ENCODE results near the gene COPG2.
A peak's percentile ranks its signal among the peaks of the same experiment; 100 is the strongest.

Gene COPG2

DNA sequence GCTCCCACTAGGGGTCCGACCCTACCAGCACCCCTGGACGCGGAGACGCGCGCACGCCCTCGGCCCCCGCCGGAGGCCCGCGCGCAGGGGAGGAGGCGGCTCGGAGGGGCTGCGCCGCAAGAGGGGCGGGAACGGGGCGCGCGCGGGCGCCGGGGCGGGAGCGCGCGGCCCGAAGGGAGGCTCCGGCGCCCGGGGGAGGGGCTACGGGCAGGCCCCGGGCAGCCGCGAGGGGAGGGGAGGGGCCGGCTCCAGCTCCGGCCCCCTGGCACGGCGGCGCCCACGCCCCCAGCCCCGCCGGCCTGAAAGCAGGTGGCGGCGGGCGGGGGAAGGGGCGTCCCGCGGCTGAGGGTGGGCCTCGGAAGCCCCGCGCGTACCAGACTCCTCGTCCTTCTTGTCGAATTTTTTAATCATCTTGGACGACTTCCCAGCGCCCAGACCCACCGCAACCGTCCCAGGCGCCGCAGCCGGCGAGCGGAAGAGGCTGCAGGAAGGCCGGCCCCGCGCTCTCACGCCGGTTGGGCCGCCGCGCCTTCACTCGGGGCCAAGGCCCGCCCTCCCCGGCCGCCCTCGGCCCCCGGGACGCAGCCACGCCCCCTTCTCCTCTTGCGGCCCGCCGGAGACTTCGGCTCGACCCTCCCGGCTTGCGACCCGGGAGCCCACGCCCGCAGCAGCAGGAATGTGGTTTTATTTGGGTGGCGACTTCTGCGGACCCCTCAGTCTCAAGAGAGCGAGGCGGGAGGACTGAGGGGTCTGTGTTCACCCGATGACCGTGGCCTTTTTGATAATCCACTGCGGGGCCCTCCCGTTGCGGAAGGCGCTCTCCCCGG, at the start of gene COPG2:
Gene COPG2, minus strand, starts transcription at position 491 of the 827 bp plus-strand sequence. Its CDS starts 80 bp downstream, at position 411.
- DNase-seq (ENCODE audit: insufficient read length, low spot score) (peak; percentile 76), FAIRE-seq (no peak)
- TF ChIP-seq CTCF (IDR thresholded peaks at IDR 0.05; ENCODE audit: insufficient read depth, missing control alignments), result no peak

DNA sequence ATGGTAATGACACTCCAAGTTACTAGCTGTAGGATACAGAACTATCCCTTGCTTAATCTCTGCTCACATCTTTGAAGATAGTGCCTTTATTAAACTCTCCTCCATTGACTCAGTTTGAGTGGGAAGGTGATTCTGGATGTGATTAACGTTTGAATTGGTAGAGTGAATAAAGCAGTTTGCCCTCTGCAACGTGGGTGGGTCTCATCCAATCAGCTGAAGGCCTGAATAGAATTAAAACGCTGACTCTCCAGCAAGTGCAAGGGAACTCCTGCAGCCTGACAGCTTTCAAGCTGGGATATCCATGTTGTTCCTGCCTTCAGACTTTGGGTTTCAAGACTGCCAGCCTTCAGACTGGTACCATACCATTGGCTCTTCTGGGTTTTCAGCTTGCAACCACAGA, 43.9 kb upstream of the COPG2 start:
- TF ChIP-seq CTCF (IDR thresholded peaks at IDR 0.05; ENCODE audit: insufficient read depth, missing control alignments), result no peak
- DNase-seq (ENCODE audit: insufficient read length, low spot score) (no peak), FAIRE-seq (no peak)

- DNase-seq (ENCODE audit: insufficient read length, low spot score), result no peak
- no peak for FAIRE-seq
- no peak for TF ChIP-seq CTCF (IDR thresholded peaks at IDR 0.05; ENCODE audit: insufficient read depth, missing control alignments)
These were observed 40.2 kb upstream of the COPG2 start for GRCh38 chr7:130708766-130709165.

DNA sequence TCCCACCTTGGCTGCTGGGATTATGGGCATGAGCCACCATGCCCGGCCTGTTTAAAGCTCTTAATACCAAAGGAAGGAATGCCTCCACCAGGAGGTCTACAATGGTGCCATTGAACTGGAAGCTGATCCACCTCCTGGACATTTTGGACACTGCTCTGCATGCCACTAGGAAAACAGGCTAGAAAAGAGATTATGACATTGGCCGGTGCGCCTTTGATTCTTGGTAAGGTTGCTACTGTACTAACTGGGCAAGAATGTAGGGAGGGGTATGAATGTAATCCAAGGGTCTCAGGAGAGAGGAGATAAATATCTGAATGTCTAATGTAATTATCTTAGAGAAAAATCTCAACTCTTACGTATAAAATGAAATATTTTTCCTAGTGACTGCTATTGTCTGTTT, 39.5 kb upstream of the COPG2 start:
- FAIRE-seq (no peak), DNase-seq (ENCODE audit: insufficient read length, low spot score) (no peak)
- TF ChIP-seq CTCF (IDR thresholded peaks at IDR 0.05; ENCODE audit: insufficient read depth, missing control alignments), result no peak

GRCh38 chr7:130703851-130704250, 35.3 kb upstream of the COPG2 start:
- no peak for DNase-seq (ENCODE audit: insufficient read length, low spot score)
- FAIRE-seq, result no peak
- TF ChIP-seq CTCF (IDR thresholded peaks at IDR 0.05; ENCODE audit: insufficient read depth, missing control alignments), result no peak

- FAIRE-seq (no peak), DNase-seq (ENCODE audit: insufficient read length, low spot score) (no peak)
- no peak for TF ChIP-seq CTCF (IDR thresholded peaks at IDR 0.05; ENCODE audit: insufficient read depth, missing control alignments)
These were observed 33.1 kb upstream of the COPG2 start for GRCh38 chr7:130701650-130702049.

- FAIRE-seq (no peak), DNase-seq (ENCODE audit: insufficient read length, low spot score) (no peak)
- no peak for TF ChIP-seq CTCF (IDR thresholded peaks at IDR 0.05; ENCODE audit: insufficient read depth, missing control alignments)
These were observed 32.2 kb upstream of the COPG2 start for GRCh38 chr7:130700760-130701159.
